RWPE2 (cell line): ENCODE data around the gene RHOG.

Experiments used
- ATAC-seq: fragments of 200-7000 bp; cut with Tn5 transposase; 3 replicates; pipeline ENCODE4 v1.9.1; 2021; ENCODE audit warnings: low read depth
- DNase-seq: peaks from one replicate; pipeline ENCODE4 v3.0.0-alpha.2; 2020; ENCODE audit warnings: low spot score
- H3K27ac ChIP-seq: fragments of 450-650 bp; 2 replicates; pipeline ENCODE4 v1.5.1; 2017; ENCODE audit warnings: mild to moderate bottlenecking; ENCODE audit not compliant: poor library complexity, severe bottlenecking
- H3K27me3 ChIP-seq: fragments of 250-450 bp; sonication (Bioruptor Pico); 2 replicates; pipeline ENCODE4 v1.5.1; 2021; ENCODE audit warnings: mild to moderate bottlenecking, moderate library complexity; ENCODE audit not compliant: insufficient read depth, poor library complexity, severe bottlenecking
- H3K36me3 ChIP-seq: fragments of 250-450 bp; sonication (Bioruptor Pico); 2 replicates; pipeline ENCODE4 v1.5.1; 2020; ENCODE audit warnings: low read depth, mild to moderate bottlenecking, moderate library complexity
- H3K4me1 ChIP-seq: fragments of 250-450 bp; sonication (Bioruptor Pico); 2 replicates; pipeline ENCODE4 v1.5.1; 2021; ENCODE audit warnings: mild to moderate bottlenecking, moderate library complexity; ENCODE audit not compliant: insufficient read depth, poor library complexity, severe bottlenecking
- H3K4me3 ChIP-seq: fragments of 250-450 bp; sonication (Bioruptor Pico); 2 replicates; pipeline ENCODE4 v1.5.1; 2021; ENCODE audit warnings: mild to moderate bottlenecking, moderate library complexity; ENCODE audit not compliant: severe bottlenecking
- H3K9me3 ChIP-seq: fragments of 250-450 bp; sonication (Bioruptor Pico); 2 replicates; pipeline ENCODE4 v1.5.1; 2021; ENCODE audit warnings: mild to moderate bottlenecking, moderate library complexity; ENCODE audit not compliant: severe bottlenecking
- TF ChIP-seq, protein P1 (sequence below): fragments of 450-650 bp; IDR thresholded peaks from one replicate; pipeline ENCODE4 v1.5.1; 2017; ENCODE audit warnings: mild to moderate bottlenecking, moderate library complexity; ENCODE audit not compliant: poor library complexity, severe bottlenecking

The RHOG gene

DNA sequence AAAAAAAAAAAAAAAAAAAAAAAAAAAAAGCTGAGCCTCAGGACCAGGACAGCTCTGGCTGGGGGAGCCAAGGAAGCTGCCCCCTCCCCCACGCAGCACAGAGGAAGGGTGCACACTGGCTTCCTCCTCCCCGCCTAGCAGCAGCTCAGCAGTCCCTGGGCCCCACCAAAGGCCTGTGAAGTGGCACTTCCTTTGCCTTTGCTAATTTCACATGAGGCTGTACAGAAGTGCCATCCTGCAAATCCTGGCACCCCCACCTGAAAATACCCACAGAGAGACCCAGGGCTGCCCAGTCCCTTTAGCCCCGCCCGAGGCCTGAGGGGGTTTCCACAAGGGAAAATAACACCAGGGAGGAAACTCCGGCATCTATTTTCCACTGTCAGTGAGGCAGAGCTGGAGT, 3.9 kb downstream of the RHOG start:
- Histone ChIP-seq H3K4me1 (peaks cover 6% of the 10 kb centered on the region), H3K27me3 (no peaks in the 10 kb centered on the region), H3K9me3 (no peaks in the 10 kb centered on the region), H3K27ac (no peak overlapping the region), H3K4me3 (no peak overlapping the region), H3K36me3 (peaks cover 28% of the 10 kb centered on the region)
- ATAC-seq (no peak), DNase-seq (no peak)
- TF ChIP-seq, protein P1, sequence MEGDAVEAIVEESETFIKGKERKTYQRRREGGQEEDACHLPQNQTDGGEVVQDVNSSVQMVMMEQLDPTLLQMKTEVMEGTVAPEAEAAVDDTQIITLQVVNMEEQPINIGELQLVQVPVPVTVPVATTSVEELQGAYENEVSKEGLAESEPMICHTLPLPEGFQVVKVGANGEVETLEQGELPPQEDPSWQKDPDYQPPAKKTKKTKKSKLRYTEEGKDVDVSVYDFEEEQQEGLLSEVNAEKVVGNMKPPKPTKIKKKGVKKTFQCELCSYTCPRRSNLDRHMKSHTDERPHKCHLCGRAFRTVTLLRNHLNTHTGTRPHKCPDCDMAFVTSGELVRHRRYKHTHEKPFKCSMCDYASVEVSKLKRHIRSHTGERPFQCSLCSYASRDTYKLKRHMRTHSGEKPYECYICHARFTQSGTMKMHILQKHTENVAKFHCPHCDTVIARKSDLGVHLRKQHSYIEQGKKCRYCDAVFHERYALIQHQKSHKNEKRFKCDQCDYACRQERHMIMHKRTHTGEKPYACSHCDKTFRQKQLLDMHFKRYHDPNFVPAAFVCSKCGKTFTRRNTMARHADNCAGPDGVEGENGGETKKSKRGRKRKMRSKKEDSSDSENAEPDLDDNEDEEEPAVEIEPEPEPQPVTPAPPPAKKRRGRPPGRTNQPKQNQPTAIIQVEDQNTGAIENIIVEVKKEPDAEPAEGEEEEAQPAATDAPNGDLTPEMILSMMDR = no peak

DNA sequence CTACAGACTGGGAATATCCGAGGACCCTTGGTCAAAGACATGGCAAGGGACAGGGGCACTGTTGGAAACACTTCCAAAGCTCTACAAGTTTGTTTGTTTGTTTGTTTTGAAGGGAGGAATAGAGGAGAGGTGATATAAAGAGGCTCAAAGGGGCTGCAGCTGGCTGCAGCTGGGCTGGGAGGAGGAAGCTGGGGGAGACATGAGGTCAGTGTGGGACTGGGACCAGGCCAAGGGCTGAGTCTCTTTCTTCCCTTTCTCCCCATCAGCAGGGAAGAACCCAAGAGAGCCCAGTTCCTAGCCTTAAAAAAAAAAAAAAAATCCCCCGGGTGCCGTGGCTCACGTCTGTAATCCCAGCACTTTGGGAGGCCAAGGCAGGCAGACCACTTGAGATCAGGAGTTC, 5.0 kb downstream of the RHOG start:
- ATAC-seq = no peak
- Histone ChIP-seq H3K27ac (no peak overlapping the region), H3K4me3 (no peak overlapping the region), H3K27me3 (no peaks in the 10 kb centered on the region), H3K9me3 (no peaks in the 10 kb centered on the region), H3K4me1 (peaks cover 3% of the 10 kb centered on the region), H3K36me3 (peaks cover 34% of the 10 kb centered on the region)
- no peak for DNase-seq
- TF ChIP-seq, protein P1 = no peak

DNA sequence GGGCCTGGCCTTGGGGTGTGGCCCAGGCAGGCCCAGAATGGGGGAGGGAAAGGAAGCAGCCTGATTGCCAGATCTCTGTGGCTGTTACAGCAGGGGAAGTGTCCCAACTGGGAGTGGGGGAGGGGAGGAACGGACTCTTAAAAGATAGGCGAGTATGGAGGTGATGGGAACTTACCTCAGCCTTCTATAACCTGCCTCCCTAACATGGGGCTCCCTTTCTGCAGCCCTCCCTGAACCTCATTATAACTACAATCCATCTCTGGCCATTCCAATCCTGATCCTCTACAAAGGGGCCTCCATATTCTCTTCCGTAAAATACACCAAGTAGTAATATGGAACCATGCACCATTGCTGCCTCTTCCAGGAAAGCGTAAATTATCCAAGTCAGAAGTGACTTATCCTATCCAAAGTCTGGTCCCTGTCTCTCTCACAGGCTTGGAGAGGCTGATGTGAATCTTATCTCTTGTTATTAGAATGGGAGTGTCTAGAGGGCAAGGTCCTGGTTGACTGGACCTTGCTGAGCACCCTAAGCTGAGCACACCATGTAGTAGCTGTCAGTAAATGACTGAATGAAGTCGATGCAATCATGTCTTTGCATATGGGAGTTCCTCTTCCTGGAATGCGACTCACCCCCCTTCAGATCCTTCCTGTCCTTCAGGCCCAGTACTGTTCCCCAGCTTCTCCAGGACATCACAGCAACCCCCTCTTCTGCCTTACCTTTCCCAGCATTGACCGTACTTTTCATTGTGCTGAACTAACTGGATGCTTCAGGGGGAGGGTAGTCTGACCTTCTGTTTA, 5.9 kb downstream of the RHOG start:
- Histone ChIP-seq H3K4me1 (peaks cover 3% of the 10 kb centered on the region), H3K27ac (no peak overlapping the region), H3K9me3 (no peaks in the 10 kb centered on the region), H3K36me3 (peaks cover 42% of the 10 kb centered on the region), H3K27me3 (no peaks in the 10 kb centered on the region), H3K4me3 (no peak overlapping the region)
- no peak for ATAC-seq
- DNase-seq = no peak
- TF ChIP-seq, protein P1 = no peak

DNA sequence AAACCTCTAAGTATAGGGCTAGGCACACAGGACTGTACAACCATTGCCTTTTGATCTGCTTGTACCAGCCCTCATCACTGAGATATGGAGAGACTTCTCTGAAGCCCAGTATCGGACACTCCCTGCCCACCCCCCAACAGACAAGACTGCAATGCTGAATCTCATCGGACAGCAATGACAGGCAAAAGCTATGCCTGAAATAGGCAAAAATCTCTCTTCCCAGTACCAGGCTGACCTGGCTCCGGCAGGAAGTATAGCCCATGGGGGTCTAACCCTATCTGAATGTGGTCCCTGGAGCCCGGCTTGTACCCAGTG, 6.5 kb downstream of the RHOG start:
- Histone ChIP-seq H3K4me1 (peaks cover 3% of the 10 kb centered on the region), H3K36me3 (peaks cover 48% of the 10 kb centered on the region)
- TF ChIP-seq, protein P1 = no peak

DNA sequence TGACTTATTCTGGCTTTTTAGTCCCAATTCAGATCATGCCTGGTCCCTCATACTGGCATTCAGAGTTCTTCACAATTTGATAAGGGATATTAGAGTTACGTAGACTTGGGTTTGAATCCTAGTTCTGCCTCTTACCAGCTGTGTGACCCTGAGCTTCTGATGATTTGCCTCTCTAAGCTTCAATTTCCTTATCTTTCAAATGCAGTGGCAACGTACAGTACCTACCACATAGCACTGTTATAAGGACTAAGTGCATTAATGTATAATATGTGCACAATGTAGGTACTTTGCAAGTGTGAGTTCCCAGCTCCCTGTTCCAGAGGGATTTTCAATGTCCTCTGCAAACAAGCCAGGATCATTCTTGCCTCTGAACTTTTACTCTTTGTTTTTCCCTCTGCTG, 7.3 kb downstream of the RHOG start:
- no peak for ATAC-seq

More for the DNA sequence above, 6.5 kb downstream of the RHOG start:
- no peak for DNase-seq
- no peak for ATAC-seq
- Histone ChIP-seq H3K27ac (no peak overlapping the region), H3K9me3 (no peaks in the 10 kb centered on the region), H3K4me3 (no peak overlapping the region), H3K27me3 (no peaks in the 10 kb centered on the region)

More for the DNA sequence above, 7.3 kb downstream of the RHOG start:
- Histone ChIP-seq H3K36me3 (peaks cover 45% of the 10 kb centered on the region), H3K27me3 (no peaks in the 10 kb centered on the region), H3K4me3 (no peak overlapping the region), H3K4me1 (no peaks in the 10 kb centered on the region), H3K27ac (no peak overlapping the region), H3K9me3 (no peaks in the 10 kb centered on the region)
- TF ChIP-seq, protein P1 = no peak
- DNase-seq = no peak
